ENCODE results near the gene DRC3.
A peak's percentile ranks its signal among the peaks of the same experiment; 100 is the strongest.
"Not testable (repeated sequence)": the region's sequence is repeated elsewhere in the genome, so short reads cannot be mapped to it uniquely, and the experiment has no call there.

DRC3 gene, protein sequence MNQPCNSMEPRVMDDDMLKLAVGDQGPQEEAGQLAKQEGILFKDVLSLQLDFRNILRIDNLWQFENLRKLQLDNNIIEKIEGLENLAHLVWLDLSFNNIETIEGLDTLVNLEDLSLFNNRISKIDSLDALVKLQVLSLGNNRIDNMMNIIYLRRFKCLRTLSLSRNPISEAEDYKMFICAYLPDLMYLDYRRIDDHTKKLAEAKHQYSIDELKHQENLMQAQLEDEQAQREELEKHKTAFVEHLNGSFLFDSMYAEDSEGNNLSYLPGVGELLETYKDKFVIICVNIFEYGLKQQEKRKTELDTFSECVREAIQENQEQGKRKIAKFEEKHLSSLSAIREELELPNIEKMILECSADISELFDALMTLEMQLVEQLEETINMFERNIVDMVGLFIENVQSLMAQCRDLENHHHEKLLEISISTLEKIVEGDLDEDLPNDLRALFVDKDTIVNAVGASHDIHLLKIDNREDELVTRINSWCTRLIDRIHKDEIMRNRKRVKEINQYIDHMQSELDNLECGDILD

DNA sequence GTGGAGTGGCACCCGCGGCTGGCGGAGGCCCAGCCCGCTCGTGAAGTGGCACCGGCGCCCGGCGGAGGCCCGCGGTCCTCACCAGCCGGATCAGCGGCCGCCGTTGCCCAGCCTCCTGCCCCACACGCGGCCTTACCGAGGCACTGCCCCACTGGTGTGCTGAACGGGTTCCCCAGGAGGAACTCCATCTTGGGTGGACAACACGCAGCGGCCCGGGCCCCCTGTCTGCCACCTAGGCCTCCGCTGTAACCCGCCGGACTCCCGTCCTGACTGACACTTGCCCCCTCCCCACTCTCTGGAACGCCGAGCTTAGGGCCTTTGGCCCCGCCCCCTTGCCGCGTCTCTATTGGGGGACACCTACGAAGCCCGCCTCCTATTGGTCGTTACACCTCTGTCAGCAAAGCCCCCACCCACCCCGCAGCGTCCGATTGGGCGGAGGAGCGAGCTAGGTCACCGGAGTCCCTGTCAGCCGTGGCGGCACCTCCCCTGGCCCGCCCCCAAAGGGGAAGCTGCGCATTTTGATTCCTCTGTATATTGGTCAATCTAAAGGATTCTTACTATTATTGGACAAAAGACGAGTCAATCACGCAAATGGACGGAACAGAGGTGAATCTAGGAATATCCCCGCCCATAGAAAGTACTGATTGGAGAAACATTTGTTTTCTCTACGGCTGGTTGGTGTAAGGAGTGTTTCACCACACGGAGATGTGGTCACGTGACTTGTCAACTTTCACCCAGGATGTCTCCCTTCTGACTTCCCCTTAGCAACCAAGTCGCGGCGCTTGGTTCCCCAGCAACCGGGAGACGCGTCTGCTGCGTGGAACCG lies at the start of gene DRC3, which contains the start of gene TOM1L2:
DRC3 (plus strand) TSS at position 737 of the 826 bp plus-strand sequence. CDS start 4,737 bp downstream, outside the sequence.
TOM1L2 (minus strand) TSS at position 275 of the 826 bp plus-strand sequence; CDS start at position 188, 87 bp downstream.
- peak; percentile 72 for DNase-seq

DNA sequence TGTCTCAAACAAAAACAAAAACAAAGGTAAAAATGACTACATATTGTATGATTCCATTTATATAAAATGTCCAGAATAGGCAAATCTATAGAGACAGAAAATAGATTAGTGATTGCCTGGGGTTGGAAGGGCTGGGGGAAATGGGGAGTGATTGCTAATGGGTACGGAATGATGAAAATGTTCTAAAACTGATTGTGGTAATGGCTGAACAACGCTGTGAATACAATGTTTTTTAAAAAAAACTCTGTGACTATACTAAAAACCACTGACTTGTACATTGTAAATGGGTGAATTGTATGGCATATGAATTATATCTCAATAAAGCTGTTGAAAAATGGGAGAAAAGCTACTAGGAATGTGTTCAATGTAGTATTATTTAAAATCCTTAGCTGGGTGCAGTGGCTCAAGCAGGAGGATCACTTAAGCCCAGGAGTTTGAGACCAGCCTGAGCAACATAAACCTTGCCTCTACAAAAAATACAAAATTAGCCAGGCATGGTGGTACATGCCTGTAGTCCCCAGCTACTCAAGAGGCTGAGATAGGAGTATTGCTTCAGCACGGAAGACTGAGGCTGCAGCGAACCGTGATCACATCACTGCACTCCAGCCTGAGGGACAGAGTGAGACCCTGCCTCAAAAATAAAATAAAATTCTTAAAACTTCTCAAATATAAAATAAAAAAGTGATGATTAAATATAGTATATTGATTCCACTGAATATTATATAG lies 48.4 kb upstream of the DRC3 start:
- DNase-seq = no peak

DNA sequence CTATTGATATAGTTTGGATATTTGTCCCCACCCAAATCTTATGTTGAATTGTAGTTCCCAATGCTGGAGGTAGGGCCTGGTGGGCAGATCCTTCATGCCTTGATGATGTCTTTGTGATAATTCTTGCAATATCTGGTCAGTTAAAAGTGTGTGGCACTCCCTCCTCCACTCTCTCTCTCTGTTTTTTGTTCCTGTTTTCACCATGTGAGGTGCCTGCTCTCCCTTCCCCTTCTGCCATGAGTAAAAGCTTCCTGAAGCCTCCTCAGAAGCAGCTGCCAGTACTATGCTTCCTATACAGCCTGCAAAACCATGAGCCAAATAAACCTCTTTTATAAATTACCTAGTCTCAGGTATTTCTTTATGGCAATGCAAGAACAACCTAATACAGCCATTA lies 47.8 kb upstream of the DRC3 start:
- no peak for DNase-seq

DNA sequence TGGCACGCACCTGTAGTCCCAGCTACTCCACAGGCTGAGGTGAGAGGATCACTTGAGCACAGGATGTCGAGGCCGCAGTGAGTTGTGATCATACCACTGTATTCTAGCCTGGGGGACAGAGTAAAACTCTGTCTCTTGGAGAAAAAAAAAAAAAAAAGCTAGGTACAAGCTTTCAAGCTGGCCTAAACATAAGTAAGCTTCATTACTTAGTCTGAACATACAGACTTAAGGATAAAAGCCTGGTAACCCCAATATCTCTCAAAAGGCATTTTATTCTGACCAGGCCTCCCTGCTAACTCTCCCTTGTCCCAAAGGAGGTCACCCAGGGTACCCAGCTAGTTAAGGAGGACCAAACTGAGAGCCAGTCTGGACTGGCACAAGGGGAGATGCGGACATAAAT lies 46.6 kb upstream of the DRC3 start:
- DNase-seq = no peak

DNA sequence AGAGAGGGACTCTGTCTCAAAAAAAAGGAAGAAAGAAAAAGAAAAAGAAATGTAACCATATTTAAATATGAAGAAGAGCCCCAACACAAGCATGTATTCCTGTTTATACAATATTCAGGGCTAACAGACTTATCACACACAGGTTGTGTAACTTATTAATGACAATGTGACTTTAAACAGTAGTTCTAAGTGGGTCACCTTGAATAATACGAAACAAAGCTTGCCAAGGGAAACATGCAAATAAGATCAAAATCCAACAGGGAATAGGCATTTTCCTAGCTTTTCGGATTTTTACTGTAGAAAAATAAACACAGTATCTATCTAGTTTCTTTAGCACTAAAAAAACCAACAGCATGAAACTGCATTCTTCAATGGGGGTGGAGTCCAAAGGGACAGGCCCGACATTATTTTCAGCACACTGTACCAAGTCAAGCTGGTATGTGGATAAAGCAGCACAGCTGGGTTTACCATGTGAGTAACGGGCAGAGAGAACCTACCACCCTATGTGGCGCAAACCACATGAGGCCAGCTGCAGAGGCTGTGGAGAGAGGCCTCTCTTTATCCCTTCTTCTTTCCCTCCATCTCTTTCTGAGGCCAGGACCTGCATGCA lies 45.7 kb upstream of the DRC3 start:
- DNase-seq = no peak

DNA sequence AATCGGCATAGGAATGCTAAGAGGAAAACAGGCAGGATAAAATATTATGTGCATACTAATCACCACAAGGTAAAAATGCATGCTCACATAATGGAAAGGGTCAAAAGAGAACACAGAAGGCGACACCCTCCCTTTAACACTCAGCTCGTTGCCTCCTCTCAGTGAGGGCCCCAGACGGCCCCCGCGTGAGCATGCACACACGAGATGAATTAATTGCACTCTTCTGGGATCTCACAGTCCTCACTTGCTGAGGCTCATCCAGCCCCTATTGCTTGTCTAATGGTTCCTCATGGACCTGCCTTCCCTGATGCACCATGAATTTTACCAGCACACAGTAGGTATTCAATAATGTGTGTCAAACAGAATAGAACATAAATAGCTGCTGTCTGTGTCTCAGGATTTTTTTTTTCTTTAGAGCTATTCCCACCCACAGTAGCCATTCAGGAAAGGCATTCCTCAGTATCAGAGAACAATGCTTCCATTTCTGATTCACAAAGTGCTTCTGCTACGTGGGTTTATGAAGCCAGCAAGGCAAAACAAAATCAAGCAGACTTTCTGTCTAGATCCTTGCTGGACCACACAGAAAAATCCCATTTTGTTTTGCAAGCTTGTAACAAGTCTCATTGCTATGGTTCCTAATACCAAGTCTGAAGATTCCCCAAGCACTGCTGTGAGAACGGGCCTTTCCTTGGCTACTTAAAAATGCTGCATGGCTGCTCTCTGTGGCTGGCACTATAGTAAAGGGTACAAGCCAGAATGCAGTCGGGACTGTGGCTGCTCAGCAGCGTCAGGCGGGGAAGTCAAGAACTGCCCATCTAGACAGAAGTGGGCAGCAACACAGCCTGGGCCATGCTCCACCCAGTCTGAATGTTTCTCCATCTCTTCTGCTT lies 44.0 kb upstream of the DRC3 start:
- DNase-seq = no peak

DNA sequence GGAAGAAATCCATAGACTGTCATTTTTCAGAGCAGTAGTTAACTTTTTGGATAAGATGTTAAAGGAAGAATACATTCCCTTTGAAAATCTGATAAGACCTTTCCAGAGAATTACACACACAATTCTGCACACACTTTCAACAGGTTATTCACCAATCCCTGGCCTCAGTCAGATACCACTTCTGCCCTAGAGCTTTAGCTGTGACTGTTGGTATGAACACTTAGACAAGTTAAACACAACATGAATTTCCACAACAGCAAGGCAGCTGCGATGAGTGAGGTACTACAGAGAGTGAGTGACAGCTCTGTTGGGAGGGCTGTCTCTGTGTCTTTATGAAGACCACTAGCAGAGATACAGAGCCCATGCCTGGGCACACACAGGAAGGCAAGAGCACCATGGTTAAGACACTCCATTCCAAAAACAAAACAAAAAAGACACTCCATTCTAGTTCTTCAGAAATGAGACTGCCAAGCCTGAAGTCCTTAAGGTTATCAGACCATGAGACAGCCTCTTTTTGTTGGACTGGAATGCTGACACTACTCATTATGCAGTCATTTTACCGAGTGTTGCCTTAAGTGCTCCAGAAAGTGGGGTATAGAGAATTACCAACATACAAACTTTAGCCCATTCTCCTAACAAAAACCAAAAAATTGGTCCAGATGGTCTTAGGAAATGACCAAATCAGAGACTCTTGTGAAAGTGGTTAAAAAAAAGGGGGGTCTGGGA lies 42.8 kb upstream of the DRC3 start:
- no peak for DNase-seq

DNA sequence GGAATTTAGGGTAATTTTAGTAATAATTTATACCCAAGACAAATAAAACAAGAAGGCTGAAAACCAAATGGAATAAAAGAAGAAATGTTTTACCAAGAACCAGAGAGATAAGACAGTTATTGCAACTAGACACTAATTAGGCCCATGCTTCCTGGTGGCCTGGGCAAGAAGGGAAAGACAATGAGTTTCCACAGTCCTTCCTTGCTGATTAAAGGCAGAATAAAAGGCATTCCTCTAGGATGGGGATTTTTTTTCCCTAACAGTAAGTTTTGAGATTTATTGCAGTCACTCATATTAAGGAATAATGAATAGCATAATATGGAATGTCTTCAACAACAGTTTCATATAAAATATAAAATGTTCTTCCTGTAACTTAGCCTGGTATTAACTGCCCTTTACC lies 42.0 kb upstream of the DRC3 start:
- DNase-seq = no peak

DNA sequence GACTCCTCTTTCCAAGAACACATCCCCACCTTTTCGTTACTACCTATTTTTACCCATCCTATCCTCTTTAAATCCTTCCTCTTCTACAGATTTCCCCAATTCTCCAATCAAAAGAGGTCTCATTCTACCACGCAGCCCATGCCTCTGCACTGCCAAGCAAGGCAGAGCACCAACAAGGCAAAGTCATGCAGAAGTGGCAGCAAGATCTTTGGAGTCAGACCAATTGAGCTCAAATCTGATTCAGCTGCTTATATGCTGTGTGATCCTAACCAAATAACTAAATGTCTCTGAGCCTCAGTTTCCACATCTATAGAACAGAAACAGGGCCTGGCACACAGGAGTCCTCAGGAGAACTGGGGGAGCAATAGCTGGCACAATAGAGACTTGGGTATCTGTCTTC lies 41.5 kb upstream of the DRC3 start:
- no peak for DNase-seq

DNA sequence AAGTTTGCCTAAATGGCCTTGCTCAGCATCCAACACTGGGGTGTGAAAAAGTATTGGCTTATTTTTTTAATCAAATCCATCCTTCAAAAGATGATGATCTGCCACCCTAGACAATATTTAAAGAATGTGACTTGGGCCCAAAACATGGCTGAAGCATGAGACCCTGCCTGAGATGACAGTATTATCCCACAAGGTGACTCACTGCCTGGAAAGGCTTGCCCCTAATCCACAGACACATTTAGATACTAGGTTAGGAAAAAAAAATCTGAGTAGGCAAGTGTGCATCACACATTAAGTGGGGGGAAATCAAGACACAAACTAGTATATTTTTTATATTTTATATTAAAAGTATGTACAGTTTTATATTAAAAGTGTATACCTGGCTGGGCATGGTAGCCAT lies 38.9 kb upstream of the DRC3 start:
- DNase-seq = no peak

DNA sequence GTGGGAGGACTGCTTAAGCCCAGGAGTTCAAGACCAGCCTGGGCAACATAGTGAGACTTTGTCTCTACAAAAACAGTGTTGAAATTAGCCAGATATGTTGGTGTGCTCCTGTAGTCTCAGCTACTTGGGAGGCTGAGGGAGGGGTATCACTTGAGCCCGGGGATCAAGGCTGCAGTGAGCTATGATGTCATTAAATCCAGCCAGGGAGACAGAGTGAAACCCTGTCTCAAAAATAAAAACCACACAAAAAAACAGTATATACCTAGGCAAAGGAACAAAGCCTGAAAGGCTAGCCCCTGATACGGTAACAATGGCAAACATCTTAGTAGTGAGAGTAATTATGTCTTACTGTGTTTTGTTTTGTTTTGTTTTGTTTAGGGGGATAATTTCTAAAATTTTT lies 38.4 kb upstream of the DRC3 start:
- no peak for DNase-seq

DNA sequence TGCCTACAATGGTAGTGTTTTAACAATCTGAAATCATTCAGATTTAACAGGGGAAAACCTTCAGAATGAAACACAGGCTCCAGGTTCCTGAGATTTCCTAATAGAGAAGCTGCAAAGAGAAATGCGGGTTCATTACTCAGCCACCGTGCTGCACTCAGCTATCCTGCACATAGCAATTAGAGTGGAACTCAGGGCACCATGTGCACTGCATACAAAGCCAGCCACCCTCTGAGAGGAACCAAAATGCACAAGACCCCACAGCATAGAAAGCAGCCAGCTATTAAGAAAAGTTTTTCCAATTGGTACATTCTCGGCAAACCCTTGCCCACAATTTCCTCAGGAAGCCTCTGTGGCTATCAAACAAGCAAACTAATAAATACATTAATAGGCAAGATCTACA lies 37.9 kb upstream of the DRC3 start:
- no peak for DNase-seq

DNA sequence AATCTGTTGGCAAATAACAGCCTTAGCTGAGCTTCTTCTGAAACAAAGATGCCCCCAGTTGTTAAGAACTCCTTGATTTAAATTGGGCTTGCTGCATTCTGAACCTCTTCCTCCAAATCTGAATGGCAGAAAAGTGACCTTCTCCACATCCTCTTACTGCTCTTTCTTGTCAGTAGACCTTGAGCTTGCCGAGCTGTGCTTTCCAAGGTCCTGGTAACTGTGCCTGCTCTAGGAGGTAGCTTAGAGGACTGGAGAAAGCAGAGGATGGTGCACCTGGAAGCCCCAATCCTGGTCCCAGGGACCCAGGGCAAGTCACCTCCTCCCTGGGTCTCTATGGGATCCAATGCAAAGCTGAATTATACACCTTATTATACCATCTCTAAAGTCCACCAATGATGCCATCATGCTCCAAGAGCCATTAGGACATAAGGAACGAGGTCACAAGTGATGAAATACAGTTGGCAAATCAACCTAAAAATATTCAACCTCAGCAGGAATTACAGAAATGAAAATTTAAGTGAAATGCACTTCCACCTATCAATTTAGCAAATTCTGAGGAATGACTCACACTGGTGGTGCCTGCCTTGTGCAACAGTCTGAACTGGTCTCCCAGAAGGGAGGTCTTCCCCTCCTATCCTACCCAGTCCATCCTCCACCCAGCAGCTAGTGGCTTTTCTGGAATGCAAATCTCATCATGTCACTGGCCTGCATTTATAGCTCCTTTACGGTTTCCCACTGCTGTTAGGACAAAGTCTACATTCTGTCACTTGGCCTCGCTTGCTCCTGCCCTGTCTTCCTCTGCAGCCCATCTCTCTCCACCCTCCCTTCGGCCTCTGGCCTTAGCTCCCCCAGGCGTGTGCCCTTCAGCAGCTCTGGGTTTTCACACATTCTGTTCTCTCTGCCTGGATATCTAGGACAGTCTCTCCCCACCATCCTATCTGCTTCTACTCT lies 37.1 kb upstream of the DRC3 start:
- no peak for DNase-seq

DNA sequence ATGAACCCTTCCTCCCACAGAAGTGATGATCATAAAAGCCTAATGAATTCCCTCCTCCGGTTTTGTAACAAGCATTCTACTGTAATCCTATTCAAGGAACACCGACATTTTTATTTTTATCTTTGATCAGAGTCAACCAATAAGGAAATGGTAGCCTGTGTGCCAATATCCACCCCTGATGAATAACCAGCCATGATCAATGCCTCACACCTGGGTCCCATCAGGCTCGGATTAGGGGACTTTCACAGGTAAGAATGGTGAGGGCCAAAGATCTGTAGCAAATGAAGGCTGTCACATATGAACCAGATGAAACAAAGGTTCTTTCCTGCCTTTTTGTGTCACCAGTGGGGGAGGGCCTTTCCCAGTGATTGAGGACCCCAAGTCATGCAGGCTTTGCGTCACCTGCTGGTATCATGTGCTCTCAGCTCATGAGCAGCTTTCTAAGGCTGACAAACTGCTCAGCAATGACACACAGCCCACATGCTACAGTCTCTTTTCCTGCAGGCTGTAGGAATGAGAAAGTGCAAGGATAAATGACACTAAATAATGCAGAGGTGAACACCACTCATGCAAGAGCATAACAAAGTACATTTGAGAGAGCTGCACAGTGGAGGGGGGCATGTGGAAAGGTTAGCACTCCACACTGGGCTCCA lies 35.3 kb upstream of the DRC3 start:
- DNase-seq = no peak

DNA sequence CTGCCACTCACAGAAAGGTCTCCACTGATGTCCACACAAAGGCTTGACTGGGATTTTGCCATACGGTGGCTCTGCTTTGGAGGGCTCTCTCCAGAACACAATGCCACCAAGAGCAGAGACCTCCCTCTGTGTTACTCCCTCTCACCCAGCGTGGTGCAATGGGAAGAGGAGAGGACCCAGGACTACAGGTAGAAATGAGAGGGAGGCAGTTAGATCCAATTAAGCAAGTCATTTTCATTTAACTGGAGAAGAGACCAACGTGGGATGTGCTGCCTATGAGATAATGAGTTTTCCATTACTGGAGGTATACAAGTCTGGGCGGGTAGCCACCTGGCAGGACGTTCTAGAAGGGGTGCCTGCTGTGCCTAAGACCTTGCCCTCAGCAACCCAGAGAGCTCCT lies 34.7 kb upstream of the DRC3 start:
- no peak for DNase-seq

DNA sequence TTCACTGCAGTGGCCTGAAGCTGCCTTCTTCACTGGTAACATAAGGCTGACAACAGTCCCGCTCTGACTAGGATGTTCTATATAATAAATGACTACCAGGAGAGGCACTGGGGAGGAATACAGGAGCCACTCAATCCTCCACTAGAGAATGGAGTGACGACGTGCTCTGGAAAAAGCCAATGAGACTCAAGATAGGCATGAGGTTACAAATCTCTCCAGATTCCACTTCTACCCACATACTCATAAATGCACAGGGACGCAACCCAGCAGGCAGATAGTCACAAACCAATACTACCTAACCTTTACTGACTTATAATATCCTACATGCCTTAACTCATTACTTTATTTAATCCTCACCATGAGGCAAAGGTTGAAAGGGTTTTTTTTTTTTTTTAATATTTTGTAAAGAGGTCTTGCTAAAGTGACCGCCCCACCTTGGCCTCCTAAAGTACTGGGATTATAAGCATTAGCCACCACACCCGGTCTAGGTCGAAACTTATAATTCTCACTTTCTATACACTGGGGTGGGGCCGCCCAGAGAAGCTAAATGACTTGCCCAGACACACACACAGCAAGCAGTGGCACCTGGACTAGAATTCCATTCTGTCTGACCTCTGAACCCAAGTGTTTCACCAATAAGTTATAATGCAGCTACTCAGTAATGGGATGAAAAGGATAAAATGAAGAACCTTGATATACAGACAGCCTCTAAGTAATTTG lies 34.1 kb upstream of the DRC3 start:
- DNase-seq = no peak

DNA sequence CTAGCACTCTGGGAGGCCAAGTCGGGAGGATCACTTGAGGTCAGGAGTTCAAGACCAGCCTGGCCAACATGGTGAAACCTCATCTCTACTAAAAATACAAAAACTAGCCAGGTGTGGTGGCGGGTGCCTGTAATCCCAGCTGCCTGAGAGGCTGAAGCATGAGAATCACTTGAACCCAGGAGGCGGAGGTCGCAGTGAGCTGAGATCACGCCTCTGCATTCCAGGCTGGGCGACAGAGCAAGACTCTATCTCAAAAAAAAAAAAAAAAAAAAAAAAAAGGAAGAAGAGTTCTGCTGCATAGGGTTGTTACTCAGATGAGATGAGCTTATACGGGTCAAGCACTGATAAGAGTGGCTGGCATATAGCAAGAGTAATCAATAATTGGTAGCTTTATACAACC lies 32.7 kb upstream of the DRC3 start:
- not testable (repeated sequence) for DNase-seq

DNA sequence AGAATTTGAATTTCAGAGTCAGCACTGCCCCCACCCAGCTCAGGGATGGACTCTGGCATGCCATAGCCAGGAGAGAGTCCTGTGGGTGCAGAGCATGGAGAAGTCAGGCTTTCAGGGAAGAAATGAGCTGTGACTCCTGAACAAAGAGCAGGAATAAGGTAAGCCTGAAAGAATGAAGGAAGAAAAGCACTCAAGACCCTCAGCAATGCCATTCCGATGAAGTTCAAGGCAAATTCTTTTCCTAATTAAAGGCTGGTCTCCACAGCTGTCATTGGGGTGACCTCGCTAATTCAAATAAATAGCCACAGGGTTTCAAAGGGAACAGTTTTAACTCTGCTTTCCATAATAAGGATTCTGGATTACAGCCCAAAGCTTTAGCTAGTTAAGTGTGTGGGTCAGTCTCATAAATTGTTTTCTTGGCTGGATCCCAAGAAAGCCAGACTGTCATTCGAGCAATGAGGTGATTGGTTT lies 32.2 kb upstream of the DRC3 start:
- no peak for DNase-seq
